Endothelial cell of umbilical vein (primary cell): ENCODE results near the gene FBXL14.

ENCODE experiments used
- EZH2 ChIP-seq: IDR thresholded peaks from 2 replicates; pipeline ENCODE4 v1.6.1; 2012; ENCODE audit warnings: borderline replicate concordance, low read depth, mild to moderate bottlenecking, moderate library complexity, low read length, inconsistent platforms; ENCODE audit not compliant: severe bottlenecking
- FOS ChIP-seq: IDR thresholded peaks from 2 replicates; pipeline ENCODE4 v1.6.1; 2011; ENCODE audit warnings: mild to moderate bottlenecking, low read length, moderate library complexity, borderline replicate concordance; ENCODE audit not compliant: insufficient read depth
- GATA2 ChIP-seq: IDR thresholded peaks from 2 replicates; pipeline ENCODE4 v1.7.0; 2011; ENCODE audit warnings: low read depth, mild to moderate bottlenecking, moderate library complexity, mixed read lengths, low read length; ENCODE audit not compliant: insufficient read length, insufficient read depth
- JUN ChIP-seq: IDR thresholded peaks from 2 replicates; pipeline ENCODE4 v1.6.1; 2011; ENCODE audit warnings: borderline replicate concordance, low read depth; ENCODE audit not compliant: insufficient read length, insufficient read depth
- MAX ChIP-seq: IDR thresholded peaks from 2 replicates; pipeline ENCODE4 v1.6.1; 2011; ENCODE audit not compliant: insufficient read depth, insufficient read length
- MYC ChIP-seq: IDR thresholded peaks from one replicate; pipeline ENCODE4 v1.6.1; 2011; ENCODE audit warnings: mild to moderate bottlenecking, low read depth, low read length
- POLR2A ChIP-seq: IDR thresholded peaks from 2 replicates; pipeline ENCODE4 v1.6.1; 2012; ENCODE audit warnings: low read depth, mild to moderate bottlenecking, control low read depth, low read length
- POLR2AphosphoS5 ChIP-seq: IDR thresholded peaks from 2 replicates; pipeline ENCODE4 v1.6.1; 2012; ENCODE audit warnings: low read depth, mild to moderate bottlenecking, control low read depth, low read length, moderate library complexity; ENCODE audit not compliant: insufficient read depth
- TF ChIP-seq, protein P1 (sequence below), 2 donors: IDR thresholded peaks; 1 replicate in 1 of 2; 2 replicates in 1 of 2; pipeline ENCODE4 v1.5.1; 2011; ENCODE audit warnings: low read length in 2 of 2, mild to moderate bottlenecking in 2 of 2, moderate library complexity in 2 of 2, control low read depth in 1 of 2, inconsistent platforms in 1 of 2, low read depth in 1 of 2; ENCODE audit not compliant: insufficient read depth in 1 of 2; ENCODE audit errors: extremely low read depth in 1 of 2

DNA sequence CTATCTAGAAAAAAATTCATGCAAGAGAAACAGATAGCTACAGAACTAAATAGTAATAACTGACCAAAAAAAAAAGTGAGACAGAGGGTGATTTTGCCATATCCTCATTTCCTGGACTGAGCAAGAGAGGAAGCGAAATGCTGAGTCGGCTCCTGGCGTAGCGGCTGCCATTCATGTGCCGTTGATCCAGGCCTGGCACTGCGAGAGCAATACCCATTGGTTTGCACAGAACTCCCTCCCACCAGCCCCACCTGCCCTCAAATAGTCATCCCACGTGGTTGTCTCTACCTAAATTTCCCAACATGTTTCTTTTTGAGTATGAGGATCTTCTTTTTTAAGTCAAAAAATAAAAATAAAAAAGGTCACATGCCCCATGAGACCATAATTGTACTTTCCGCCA, 25.2 kb upstream of the FBXL14 start:
- TF ChIP-seq, protein P1, sequence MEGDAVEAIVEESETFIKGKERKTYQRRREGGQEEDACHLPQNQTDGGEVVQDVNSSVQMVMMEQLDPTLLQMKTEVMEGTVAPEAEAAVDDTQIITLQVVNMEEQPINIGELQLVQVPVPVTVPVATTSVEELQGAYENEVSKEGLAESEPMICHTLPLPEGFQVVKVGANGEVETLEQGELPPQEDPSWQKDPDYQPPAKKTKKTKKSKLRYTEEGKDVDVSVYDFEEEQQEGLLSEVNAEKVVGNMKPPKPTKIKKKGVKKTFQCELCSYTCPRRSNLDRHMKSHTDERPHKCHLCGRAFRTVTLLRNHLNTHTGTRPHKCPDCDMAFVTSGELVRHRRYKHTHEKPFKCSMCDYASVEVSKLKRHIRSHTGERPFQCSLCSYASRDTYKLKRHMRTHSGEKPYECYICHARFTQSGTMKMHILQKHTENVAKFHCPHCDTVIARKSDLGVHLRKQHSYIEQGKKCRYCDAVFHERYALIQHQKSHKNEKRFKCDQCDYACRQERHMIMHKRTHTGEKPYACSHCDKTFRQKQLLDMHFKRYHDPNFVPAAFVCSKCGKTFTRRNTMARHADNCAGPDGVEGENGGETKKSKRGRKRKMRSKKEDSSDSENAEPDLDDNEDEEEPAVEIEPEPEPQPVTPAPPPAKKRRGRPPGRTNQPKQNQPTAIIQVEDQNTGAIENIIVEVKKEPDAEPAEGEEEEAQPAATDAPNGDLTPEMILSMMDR (IDR thresholded peaks at IDR 0.05; ENCODE audit: extremely low read depth in 1 of 2, insufficient read depth in 1 of 2, low read depth in 1 of 2, low read length in 2 of 2), result no peak
- TF ChIP-seq EZH2 (no peak), POLR2A (no peak), POLR2AphosphoS5 (no peak), MAX (peak; percentile 41), FOS (no peak), JUN (no peak), GATA2 (no peak), MYC (no peak)
